GM10248 (cell line): ENCODE data around the gene FBXW12.

Experiments
- CTCF ChIA-PET: fragments of 300-600 bp; sonication (Branson Sonifier 250); formaldehyde crosslinking; extraction: SDS; loops from one replicate; lab custom pipeline; 2021; ENCODE audit warnings: antibody characterized with exemption; lab: Yijun Ruan, JAX
- POLR2A ChIA-PET: fragments of 350-650 bp; sonication (Branson Sonifier 250); formaldehyde crosslinking; extraction: SDS; loops from one replicate; lab custom pipeline; 2020; ENCODE audit warnings: antibody characterized with exemption; lab: Yijun Ruan, JAX
- DNase-seq: peaks from one replicate; pipeline ENCODE4 v3.0.0; 2012; ENCODE audit errors: extremely low spot score
- CTCF ChIP-seq: IDR thresholded peaks from 2 replicates; pipeline ENCODE4 v1.5.1; 2012; ENCODE audit warnings: mild to moderate bottlenecking, low read depth; ENCODE audit errors: extremely low read depth, missing control alignments, control extremely low read depth

FBXW12 gene

GRCh38 chr3:48403533-48404439, 31.8 kb downstream of the FBXW12 start:
- ChIA-PET CTCF (interaction anchor here (1.4 to 30.6 kb wide), 2 partner anchors 28 to 154 kb away, joined by 4 to 863 read pairs; partner anchors contain the start of genes CCDC51, PLXNB1 and TMA7), POLR2A (no interaction called here)
- no peak for TF ChIP-seq CTCF
- DNase-seq = no peak

GRCh38 chr3:48404440-48405342, 32.7 kb downstream of the FBXW12 start:
- POLR2A ChIA-PET = interaction anchor here (1.2 kb wide), 1 partner anchor 32 kb away, joined by 3 read pairs; no protein-coding TSS in a partner anchor

GRCh38 chr3:48405343-48405881, 33.4 kb downstream of the FBXW12 start:
- ChIA-PET CTCF (interaction anchor here (1.0 to 30.6 kb wide), 2 partner anchors 26 to 77 kb away, joined by 3 to 863 read pairs; partner anchors contain the start of genes CCDC51, PLXNB1 and TMA7), POLR2A (interaction anchor here (1.2 kb wide), 1 partner anchor 31 kb away, joined by 3 read pairs; no protein-coding TSS in a partner anchor)
- DNase-seq = no peak
- no peak for TF ChIP-seq CTCF

More at GRCh38 chr3:48404440-48405342, 32.7 kb downstream of the FBXW12 start:
- CTCF ChIA-PET = interaction anchor here (1.0 to 30.6 kb wide), 3 partner anchors 27 to 153 kb away, joined by 3 to 863 read pairs (median 4); partner anchors contain the start of genes CCDC51, PLXNB1 and TMA7
- no peak for TF ChIP-seq CTCF
- no peak for DNase-seq

GRCh38 chr3:48405971-48406370, 34.0 kb downstream of the FBXW12 start:
- no peak for DNase-seq
- ChIA-PET POLR2A (interaction anchor here (1.2 kb wide), 1 partner anchor 30 kb away, joined by 3 read pairs; no protein-coding TSS in a partner anchor), CTCF (interaction anchor here (30.6 kb wide), 1 partner anchor 25 kb away, joined by 863 read pairs; the partner anchor contains the start of genes CCDC51, PLXNB1 and TMA7)
- TF ChIP-seq CTCF = no peak

- CTCF ChIA-PET = interaction anchor here (1.0 to 30.6 kb wide), 3 partner anchors 9 to 157 kb away, joined by 3 to 863 read pairs (median 4); partner anchors contain the start of genes CCDC51, PLXNB1, TMA7 and UCN2
- no peak for DNase-seq
- POLR2A ChIA-PET = interaction anchor here (1.2 kb wide), 1 partner anchor 29 kb away, joined by 3 read pairs; no protein-coding TSS in a partner anchor
- no peak for TF ChIP-seq CTCF
These were observed 34.7 kb downstream of the FBXW12 start for GRCh38 chr3:48406443-48407431.
